ENCODE measurements around the gene MYL5. TPM values are rescaled to one million over a fixed set of nuclear protein-coding genes. Genes with fewer than 3 reads are reported as not detected.

Gene MYL5
- total and polyA plus RNA-seq, 2 of the 4 experiments (the other 2 are of a cell fraction): 9.1 to 16.0 TPM

DNA sequence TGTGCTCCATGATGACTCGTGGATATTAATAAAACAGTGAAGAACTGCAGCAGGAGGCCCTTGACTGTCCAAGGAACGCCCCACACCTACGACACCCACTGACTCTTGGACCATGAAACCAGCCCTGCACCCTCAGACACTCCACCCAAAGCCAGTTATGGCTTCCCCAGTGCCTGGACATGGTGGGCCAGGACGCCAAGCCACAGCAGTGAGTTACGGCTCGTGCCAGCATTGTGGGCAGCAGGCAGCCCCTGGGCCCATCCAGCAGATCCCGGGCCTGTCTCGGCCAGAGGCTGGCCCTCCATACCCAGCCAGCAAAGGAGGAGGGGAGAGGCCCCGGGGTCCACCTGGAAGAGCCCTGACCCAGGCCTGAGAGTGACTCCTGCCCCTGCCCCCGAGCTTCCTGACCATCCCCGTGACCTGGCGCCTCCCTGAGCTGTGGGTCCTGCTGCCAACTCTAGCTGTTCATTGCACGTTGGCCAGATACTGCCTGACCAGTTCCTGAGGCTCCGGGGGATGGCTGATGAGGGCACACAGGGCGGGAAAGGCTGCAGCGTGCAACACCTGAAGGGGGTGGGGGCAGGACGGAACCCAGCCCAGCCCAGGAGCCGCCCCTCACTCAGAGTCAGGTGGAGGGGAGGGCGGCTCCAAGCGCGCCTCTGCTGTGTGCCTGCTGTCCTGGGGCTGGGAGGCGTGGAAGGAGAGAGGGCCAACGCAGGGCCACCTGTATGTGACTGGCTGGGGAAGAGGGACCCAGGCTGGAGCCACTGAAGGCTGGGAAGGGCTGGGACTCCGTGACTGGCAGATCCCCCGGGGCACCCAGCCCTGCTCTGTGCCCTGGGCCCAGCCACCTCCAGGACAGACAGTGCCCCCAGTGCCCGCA, 13.9 kb downstream of the MYL5 start:
- no peak overlapping the region for H3K56ac ChIP-seq (ENCODE audit: extremely low read depth, insufficient read depth, low read length)
- peaks cover 5% of the 10 kb centered on the region; the same call in 1 of the 2 replicates for H3K27me3 ChIP-seq (ENCODE audit: control insufficient read depth, insufficient read depth, low read length)
- peak overlapping the region; percentile 72 for H2AFZ ChIP-seq (replicated peaks; ENCODE audit: low read length, poor library complexity)
- 88% methylated on average over 8 of the region's 26 CpGs; no CpG with 5 or more reads in 1 of the 2 experiments for WGBS, 2 experiments (ENCODE audit: extremely low coverage in 2 of 2, insufficient read length in 1 of 2)
- peak overlapping the region; percentile 78 for H4K91ac ChIP-seq (ENCODE audit: insufficient read depth, low read depth, low read length)
- peak overlapping the region; percentile 49 for H3K4ac ChIP-seq (ENCODE audit: low read depth, low read length)
- H2BK120ac ChIP-seq (ENCODE audit: low read depth, low read length): peak overlapping the region; percentile 60; the same call in 1 of the 2 replicates
- intact Hi-C loops (cut with micrococcal nuclease) (no loop called here), dilution Hi-C loops (cut with HindIII; ENCODE audit: low sequenced_read_pairs, unreplicated experiment) (no loop called here), in situ Hi-C loops (cut with MboI; ENCODE audit: low sequenced_read_pairs) (no loop called here)
- TF ChIP-seq NFE2L2 (IDR thresholded peaks at IDR 0.05; ENCODE audit: low read depth, low read length): peak; percentile 53; the same call in 1 of the 2 replicates
- TF ChIP-seq MAFK (IDR thresholded peaks at IDR 0.05; ENCODE audit: low read depth, low read length): no peak
- no peaks in the 10 kb centered on the region for H3K36me3 ChIP-seq (ENCODE audit: control insufficient read depth, insufficient read depth, low read length)
- 0 out of 2 replicates have a peak overlapping the region, but pooled peaks have one; percentile 63 for H3K18ac ChIP-seq (ENCODE audit: low read depth, low read length)
- H4K5ac ChIP-seq (ENCODE audit: low read depth, low read length): peak overlapping the region; percentile 72; the same call in 1 of the 2 replicates
- no peaks in the 10 kb centered on the region for H4K20me1 ChIP-seq (ENCODE audit: insufficient read depth, low read length)
- ChIA-PET POLR2A (ENCODE audit: unreplicated experiment) (interaction anchor here (1.1 kb wide), 1 partner anchor 12 kb away, joined by 11 read pairs; no protein-coding TSS in a partner anchor), CTCF (no interaction called here)
- peak overlapping the region; percentile 97 for H2AK9ac ChIP-seq (replicated peaks; ENCODE audit: low read depth, low read length, poor library complexity)
- H3K4me2 ChIP-seq (ENCODE audit: low read depth, low read length): no peak overlapping the region
- ATAC-seq (ENCODE audit: low read depth) (no peak), DNase-seq (no peak)
- H3K23ac ChIP-seq (ENCODE audit: low read depth, low read length): peak overlapping the region; percentile 37; the same call in 1 of the 2 replicates
- peaks cover 9% of the 10 kb centered on the region for H3K9me1 ChIP-seq (ENCODE audit: insufficient read depth, low read length)
- H3K27ac ChIP-seq (ENCODE audit: insufficient read depth, low read length): no peak overlapping the region; the same call in 1 of the 2 replicates
- H3K9ac ChIP-seq (ENCODE audit: low read depth, low read length): no peak overlapping the region
- H2BK15ac ChIP-seq (ENCODE audit: low read depth, low read length): no peak overlapping the region
- BruUV-seq (replicated peaks): no TSS peak
- H3K79me1 ChIP-seq (ENCODE audit: low read depth in 1 of 2, low read length in 2 of 2): peaks cover 0 to 4% of the 10 kb centered on the region in 2 experiments; a peak in 1 of 4 replicates
- H2AK5ac ChIP-seq (ENCODE audit: low read depth, low read length): peak overlapping the region; percentile 65
- no peak overlapping the region for H3K4me3 ChIP-seq (ENCODE audit: insufficient read depth, low read depth, low read length)
- H2BK20ac ChIP-seq (ENCODE audit: low read depth, low read length): peak overlapping the region; percentile 71
- H3K4me1 ChIP-seq (ENCODE audit: control insufficient read depth, insufficient read depth, low read length): peaks cover 12% of the 10 kb centered on the region
- H4K8ac ChIP-seq (ENCODE audit: low read depth in 2 of 2, low read length in 2 of 2): peak overlapping the region in 1 of 2 experiments; percentile 77; a peak in 2 of 4 replicates
- peak overlapping the region; percentile 89 for H2BK5ac ChIP-seq (ENCODE audit: low read depth, low read length, poor library complexity, severe bottlenecking)
- no peaks in the 10 kb centered on the region for H3K9me3 ChIP-seq (ENCODE audit: control insufficient read depth, insufficient read depth, low read length)
- peak overlapping the region; percentile 94 for H3K14ac ChIP-seq (replicated peaks; ENCODE audit: low read depth, low read length)

All from IMR-90 (cell line).